IPS DF 6.9 (cell line): ENCODE data around the gene RERE.

Source experiments
- DNase-seq: peaks from one replicate; pipeline ENCODE4 v3.0.0-alpha.2; 2013; ENCODE audit warnings: low read depth, low spot score
- H3K27ac ChIP-seq: one replicate; pipeline ENCODE4 v1.5.1; 2013; ENCODE audit warnings: low read length, control low read depth
- H3K27me3 ChIP-seq: 2 replicates; pipeline ENCODE4 v1.6.1; 2013; ENCODE audit warnings: mild to moderate bottlenecking, low read length; ENCODE audit not compliant: control insufficient read depth, insufficient read depth
- H3K36me3 ChIP-seq: 2 replicates; pipeline ENCODE4 v1.6.1; 2013; ENCODE audit warnings: low read length; ENCODE audit not compliant: control insufficient read depth, insufficient read depth
- H3K4me1 ChIP-seq: 2 replicates; pipeline ENCODE4 v1.6.1; 2013; ENCODE audit warnings: low read length; ENCODE audit not compliant: control insufficient read depth, insufficient read depth
- H3K4me3 ChIP-seq: 2 replicates; pipeline ENCODE4 v1.5.1; 2013; ENCODE audit warnings: mild to moderate bottlenecking, low read length
- H3K9me3 ChIP-seq: 2 replicates; pipeline ENCODE4 v1.6.1; 2013; ENCODE audit warnings: low read length, inconsistent platforms; ENCODE audit not compliant: control insufficient read depth, insufficient read depth
- WGBS: extraction: QIAGEN DNeasy Blood & Tissue Kit; methylation state at CpG from one replicate; pipeline ENCODE4 v1.1.7; 2013; ENCODE audit warnings: mixed read lengths, missing lambda C conversion rate; ENCODE audit not compliant: insufficient read length, insufficient coverage; 5-methylcytosine and 5-hydroxymethylcytosine counted together

RERE gene

GRCh38 chr1:8415526-8416278, 401.7 kb downstream of the RERE start:
- no peak for DNase-seq
- Histone ChIP-seq H3K27me3 (no peaks in the 10 kb centered on the region), H3K9me3 (no peaks in the 10 kb centered on the region), H3K4me3 (no peak overlapping the region), H3K27ac (no peak overlapping the region), H3K4me1 (peaks cover 6% of the 10 kb centered on the region; the same call in 1 of the 2 replicates), H3K36me3 (no peaks in the 10 kb centered on the region)
- WGBS = no CpG with 5 or more reads among the region's 7 CpGs

GRCh38 chr1:8412183-8412831, 405.1 kb downstream of the RERE start:
- WGBS = no CpG with 5 or more reads among the region's 8 CpGs
- no peak for DNase-seq
- Histone ChIP-seq H3K36me3 (no peaks in the 10 kb centered on the region), H3K27me3 (no peaks in the 10 kb centered on the region), H3K4me3 (no peak overlapping the region), H3K4me1 (peaks cover 7% of the 10 kb centered on the region), H3K27ac (no peak overlapping the region), H3K9me3 (no peaks in the 10 kb centered on the region)

GRCh38 chr1:8411803-8412182, 405.6 kb downstream of the RERE start:
- no peak for DNase-seq
- peaks cover 11% of the 10 kb centered on the region for H3K4me1 ChIP-seq
- no peak overlapping the region for H3K27ac ChIP-seq
- no peaks in the 10 kb centered on the region for H3K27me3 ChIP-seq
- no peaks in the 10 kb centered on the region for H3K36me3 ChIP-seq
- H3K9me3 ChIP-seq = no peaks in the 10 kb centered on the region
- no peak overlapping the region for H3K4me3 ChIP-seq
- no CpG with 5 or more reads among the region's 7 CpGs for WGBS

- no peak overlapping the region for H3K4me3 ChIP-seq
- DNase-seq = no peak
- H3K4me1 ChIP-seq = peaks cover 11% of the 10 kb centered on the region
- no peak overlapping the region for H3K27ac ChIP-seq
- WGBS = no CpG with 5 or more reads among the region's 3 CpGs
- no peaks in the 10 kb centered on the region for H3K9me3 ChIP-seq
- H3K27me3 ChIP-seq = no peaks in the 10 kb centered on the region
- H3K36me3 ChIP-seq = no peaks in the 10 kb centered on the region
Measured at GRCh38 chr1:8410791-8411190, 406.6 kb downstream of the RERE start.

GRCh38 chr1:8409606-8410005, 407.8 kb downstream of the RERE start:
- DNase-seq = no peak
- Histone ChIP-seq H3K9me3 (no peaks in the 10 kb centered on the region), H3K27ac (no peak overlapping the region), H3K27me3 (no peaks in the 10 kb centered on the region), H3K36me3 (no peaks in the 10 kb centered on the region), H3K4me3 (no peak overlapping the region), H3K4me1 (peaks cover 11% of the 10 kb centered on the region)
- no CpG with 5 or more reads among the region's 3 CpGs for WGBS

DNA sequence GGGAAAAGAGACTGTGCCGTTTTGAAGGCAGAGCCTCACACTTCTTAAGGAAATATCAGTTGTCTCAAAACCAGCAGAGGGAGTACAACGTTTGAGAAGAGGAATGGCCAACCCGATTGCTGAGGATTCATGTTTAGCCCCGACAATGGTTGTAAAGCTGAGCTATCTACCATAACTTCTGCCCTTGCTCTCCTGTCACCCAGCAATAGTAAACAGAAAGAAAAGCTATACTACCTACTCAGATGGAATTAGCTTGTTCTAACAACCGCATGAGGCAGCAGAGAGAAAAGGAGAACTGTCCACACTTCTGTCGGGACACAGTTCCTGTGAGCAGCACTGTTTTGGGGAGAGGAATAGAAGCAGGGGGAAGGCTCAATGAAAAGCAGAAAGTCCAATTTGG, 408.3 kb downstream of the RERE start:
- Histone ChIP-seq H3K27me3 (no peaks in the 10 kb centered on the region), H3K4me1 (peaks cover 11% of the 10 kb centered on the region), H3K9me3 (no peaks in the 10 kb centered on the region), H3K27ac (no peak overlapping the region), H3K36me3 (no peaks in the 10 kb centered on the region), H3K4me3 (no peak overlapping the region)
- DNase-seq = no peak
- WGBS = no CpG with 5 or more reads among the region's 6 CpGs

- H3K4me1 ChIP-seq = peaks cover 11% of the 10 kb centered on the region
- no peak overlapping the region for H3K4me3 ChIP-seq
- no peaks in the 10 kb centered on the region for H3K9me3 ChIP-seq
- no peaks in the 10 kb centered on the region for H3K36me3 ChIP-seq
- DNase-seq = no peak
- WGBS = no CpG with 5 or more reads among the region's 9 CpGs
- H3K27ac ChIP-seq = no peak overlapping the region
- no peaks in the 10 kb centered on the region for H3K27me3 ChIP-seq
Measured at GRCh38 chr1:8408151-8408839, 409.1 kb downstream of the RERE start.

DNA sequence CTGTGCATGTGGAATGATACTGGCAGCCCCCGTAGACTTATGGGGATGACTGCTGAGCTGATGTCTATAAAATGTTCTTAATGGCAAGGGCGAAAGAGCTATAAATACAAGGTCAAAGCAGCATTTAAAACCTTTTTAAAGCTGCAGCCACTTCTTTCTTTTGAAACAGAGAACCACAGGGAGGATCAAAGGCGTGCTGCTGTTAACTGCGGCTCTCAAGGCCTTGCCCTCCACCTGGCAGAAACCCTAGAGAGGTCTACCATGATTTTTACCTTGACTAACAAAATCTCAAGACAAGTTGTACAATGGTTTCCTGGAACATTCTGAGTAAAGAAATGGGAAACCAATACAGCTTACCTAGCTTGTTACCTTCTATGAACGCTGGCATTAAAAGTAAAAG, 409.8 kb downstream of the RERE start:
- Histone ChIP-seq H3K27me3 (no peaks in the 10 kb centered on the region), H3K4me1 (peaks cover 11% of the 10 kb centered on the region), H3K9me3 (no peaks in the 10 kb centered on the region), H3K36me3 (no peaks in the 10 kb centered on the region), H3K27ac (no peak overlapping the region), H3K4me3 (no peak overlapping the region)
- no peak for DNase-seq
- WGBS = no CpG with 5 or more reads among the region's 5 CpGs

DNA sequence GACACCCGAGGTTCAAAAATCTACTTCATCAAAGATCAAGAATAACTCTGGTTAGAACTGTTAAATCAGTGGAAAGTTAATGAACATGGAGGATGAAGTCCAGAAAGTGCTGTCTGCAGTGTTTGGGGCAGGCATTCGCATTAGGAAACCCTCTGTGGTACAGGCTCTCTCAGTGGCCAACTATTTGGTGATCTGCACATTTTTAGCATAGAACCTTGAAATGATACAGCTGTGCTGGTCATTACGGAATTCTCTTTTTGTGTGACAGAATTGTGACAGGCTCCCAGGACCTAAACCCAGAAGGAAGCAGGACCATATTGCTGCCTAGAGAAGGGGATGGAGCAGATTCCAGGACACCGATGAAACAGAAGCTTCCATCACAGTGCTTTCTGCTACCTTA, 410.5 kb downstream of the RERE start:
- Histone ChIP-seq H3K4me1 (peaks cover 11% of the 10 kb centered on the region), H3K9me3 (no peaks in the 10 kb centered on the region), H3K27me3 (no peaks in the 10 kb centered on the region), H3K27ac (no peak overlapping the region), H3K4me3 (no peak overlapping the region), H3K36me3 (no peaks in the 10 kb centered on the region)
- WGBS = no CpG with 5 or more reads among the region's 4 CpGs
- DNase-seq = no peak

GRCh38 chr1:8406011-8406410, 411.4 kb downstream of the RERE start:
- H3K9me3 ChIP-seq = no peaks in the 10 kb centered on the region
- no CpG with 5 or more reads among the region's 7 CpGs for WGBS
- H3K36me3 ChIP-seq = no peaks in the 10 kb centered on the region
- no peak overlapping the region for H3K4me3 ChIP-seq
- H3K27me3 ChIP-seq = no peaks in the 10 kb centered on the region
- H3K27ac ChIP-seq = no peak overlapping the region
- DNase-seq = no peak
- peaks cover 9% of the 10 kb centered on the region for H3K4me1 ChIP-seq
